ENCODE data around the gene LBR.
A peak's percentile ranks its signal among the peaks of the same experiment; 100 is the strongest.

Gene LBR

DNA sequence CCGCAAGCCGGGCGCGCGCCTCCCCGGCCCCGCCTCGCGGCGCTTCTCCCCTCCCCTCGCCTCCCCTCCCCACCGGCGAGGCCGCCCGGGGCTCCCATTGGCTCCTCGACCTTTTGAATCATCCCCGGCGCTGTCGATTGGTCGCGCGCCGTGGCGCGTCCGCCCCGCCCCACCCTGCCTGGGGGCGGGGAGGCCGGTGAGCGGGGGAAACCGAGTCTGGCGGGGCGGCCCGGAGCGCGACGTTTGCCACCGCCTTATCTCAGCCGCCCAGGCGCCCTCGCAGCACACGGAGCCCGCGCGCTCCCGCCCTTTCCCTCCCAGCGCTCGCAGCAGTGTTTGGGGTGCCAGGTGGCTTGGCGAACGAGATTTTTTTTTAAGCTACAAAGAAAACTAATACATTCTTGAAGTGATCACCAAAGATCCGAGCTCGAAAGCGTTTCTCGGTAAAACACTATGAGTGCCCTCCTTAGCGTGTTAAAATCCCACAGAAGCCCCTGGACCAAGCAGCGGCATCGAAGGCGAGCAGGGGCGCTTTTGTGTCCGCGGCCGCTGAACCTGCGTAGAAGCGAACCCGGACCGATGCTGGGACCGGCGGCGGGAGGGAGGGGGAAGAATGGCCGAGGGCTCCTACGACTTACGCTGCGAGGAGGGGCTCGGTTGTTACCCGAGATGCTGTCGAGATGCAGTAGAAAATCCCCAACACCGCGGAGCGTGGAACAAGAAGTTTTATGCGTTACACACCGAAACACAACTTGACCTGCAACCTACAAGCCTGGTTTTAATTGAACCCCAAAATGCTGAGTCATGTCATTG is 436 bp upstream of the LBR start (continued):
- TF ChIP-seq, protein P1, sequence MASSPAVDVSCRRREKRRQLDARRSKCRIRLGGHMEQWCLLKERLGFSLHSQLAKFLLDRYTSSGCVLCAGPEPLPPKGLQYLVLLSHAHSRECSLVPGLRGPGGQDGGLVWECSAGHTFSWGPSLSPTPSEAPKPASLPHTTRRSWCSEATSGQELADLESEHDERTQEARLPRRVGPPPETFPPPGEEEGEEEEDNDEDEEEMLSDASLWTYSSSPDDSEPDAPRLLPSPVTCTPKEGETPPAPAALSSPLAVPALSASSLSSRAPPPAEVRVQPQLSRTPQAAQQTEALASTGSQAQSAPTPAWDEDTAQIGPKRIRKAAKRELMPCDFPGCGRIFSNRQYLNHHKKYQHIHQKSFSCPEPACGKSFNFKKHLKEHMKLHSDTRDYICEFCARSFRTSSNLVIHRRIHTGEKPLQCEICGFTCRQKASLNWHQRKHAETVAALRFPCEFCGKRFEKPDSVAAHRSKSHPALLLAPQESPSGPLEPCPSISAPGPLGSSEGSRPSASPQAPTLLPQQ (tag by site-specific recombination; IDR thresholded peaks at IDR 0.05): peak; percentile 59; the same call in 1 of the 2 replicates
- TF ChIP-seq ZNF184 (tag by site-specific recombination; IDR thresholded peaks at IDR 0.05) (peak; percentile 33), KLF9 (tag by site-specific recombination; IDR thresholded peaks at IDR 0.05; ENCODE audit: low read depth) (no peak), ZBTB8A (tag by site-specific recombination; IDR thresholded peaks at IDR 0.05) (peak; percentile 97), ZNF501 (tag by site-specific recombination; IDR thresholded peaks at IDR 0.05) (peak; percentile 96), SALL2 (tag by site-specific recombination; IDR thresholded peaks at IDR 0.05; ENCODE audit: borderline replicate concordance) (no peak), ZNF561 (tag by site-specific recombination; IDR thresholded peaks at IDR 0.05; ENCODE audit: borderline replicate concordance) (0 out of 2 replicates have a peak, but pooled peaks have one; percentile 50), ZNF133 (tag by site-specific recombination; IDR thresholded peaks at IDR 0.05) (peak; percentile 31; the same call in 1 of the 2 replicates), ZNF624 (tag by site-specific recombination; IDR thresholded peaks at IDR 0.05) (no peak), GLI2 (tag by site-specific recombination; IDR thresholded peaks at IDR 0.05; ENCODE audit: borderline replicate concordance, low read depth) (no peak), ZNF660 (tag by site-specific recombination; IDR thresholded peaks at IDR 0.05) (no peak; the same call in none of the 2 replicates), SP7 (tag by site-specific recombination; IDR thresholded peaks at IDR 0.05) (peak; percentile 72; the same call in 1 of the 2 replicates), ZNF423 (tag by site-specific recombination; IDR thresholded peaks at IDR 0.05) (peak; percentile 51; the same call in 1 of the 2 replicates), ZNF132 (tag by site-specific recombination; IDR thresholded peaks at IDR 0.05; ENCODE audit: borderline replicate concordance) (no peak), GFI1B (tag by site-specific recombination; IDR thresholded peaks at IDR 0.05) (peak; percentile 51; the same call in 1 of the 2 replicates), ZNF792 (tag by site-specific recombination; IDR thresholded peaks at IDR 0.05) (no peak), ZSCAN23 (tag by site-specific recombination; IDR thresholded peaks at IDR 0.05) (peak; percentile 32; the same call in 1 of the 2 replicates), ZNF394 (tag by site-specific recombination; IDR thresholded peaks at IDR 0.05; ENCODE audit: borderline replicate concordance) (0 out of 2 replicates have a peak, but pooled peaks have one; percentile 30)
- TF ChIP-seq, protein P2, sequence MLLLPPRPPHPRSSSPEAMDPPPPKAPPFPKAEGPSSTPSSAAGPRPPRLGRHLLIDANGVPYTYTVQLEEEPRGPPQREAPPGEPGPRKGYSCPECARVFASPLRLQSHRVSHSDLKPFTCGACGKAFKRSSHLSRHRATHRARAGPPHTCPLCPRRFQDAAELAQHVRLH (tag by site-specific recombination; IDR thresholded peaks at IDR 0.05): 0 out of 2 replicates have a peak, but pooled peaks have one; percentile 2
- TF ChIP-seq, protein P3, sequence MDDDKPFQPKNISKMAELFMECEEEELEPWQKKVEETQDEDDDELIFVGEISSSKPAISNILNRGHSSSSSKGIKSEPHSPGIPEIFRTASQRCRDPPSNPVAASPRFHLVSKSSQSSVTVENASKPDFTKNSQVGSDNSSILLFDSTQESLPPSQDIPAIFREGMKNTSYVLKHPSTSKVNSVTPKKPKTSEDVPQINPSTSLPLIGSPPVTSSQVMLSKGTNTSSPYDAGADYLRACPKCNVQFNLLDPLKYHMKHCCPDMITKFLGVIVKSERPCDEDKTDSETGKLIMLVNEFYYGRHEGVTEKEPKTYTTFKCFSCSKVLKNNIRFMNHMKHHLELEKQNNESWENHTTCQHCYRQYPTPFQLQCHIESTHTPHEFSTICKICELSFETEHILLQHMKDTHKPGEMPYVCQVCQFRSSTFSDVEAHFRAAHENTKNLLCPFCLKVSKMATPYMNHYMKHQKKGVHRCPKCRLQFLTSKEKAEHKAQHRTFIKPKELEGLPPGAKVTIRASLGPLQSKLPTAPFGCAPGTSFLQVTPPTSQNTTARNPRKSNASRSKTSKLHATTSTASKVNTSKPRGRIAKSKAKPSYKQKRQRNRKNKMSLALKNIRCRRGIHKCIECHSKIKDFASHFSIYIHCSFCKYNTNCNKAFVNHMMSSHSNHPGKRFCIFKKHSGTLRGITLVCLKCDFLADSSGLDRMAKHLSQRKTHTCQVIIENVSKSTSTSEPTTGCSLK (tag by site-specific recombination; IDR thresholded peaks at IDR 0.05): no peak
- TF ChIP-seq, protein P4, sequence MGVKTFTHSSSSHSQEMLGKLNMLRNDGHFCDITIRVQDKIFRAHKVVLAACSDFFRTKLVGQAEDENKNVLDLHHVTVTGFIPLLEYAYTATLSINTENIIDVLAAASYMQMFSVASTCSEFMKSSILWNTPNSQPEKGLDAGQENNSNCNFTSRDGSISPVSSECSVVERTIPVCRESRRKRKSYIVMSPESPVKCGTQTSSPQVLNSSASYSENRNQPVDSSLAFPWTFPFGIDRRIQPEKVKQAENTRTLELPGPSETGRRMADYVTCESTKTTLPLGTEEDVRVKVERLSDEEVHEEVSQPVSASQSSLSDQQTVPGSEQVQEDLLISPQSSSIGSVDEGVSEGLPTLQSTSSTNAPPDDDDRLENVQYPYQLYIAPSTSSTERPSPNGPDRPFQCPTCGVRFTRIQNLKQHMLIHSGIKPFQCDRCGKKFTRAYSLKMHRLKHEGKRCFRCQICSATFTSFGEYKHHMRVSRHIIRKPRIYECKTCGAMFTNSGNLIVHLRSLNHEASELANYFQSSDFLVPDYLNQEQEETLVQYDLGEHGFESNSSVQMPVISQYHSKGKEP (tag by site-specific recombination; IDR thresholded peaks at IDR 0.05): 0 out of 2 replicates have a peak, but pooled peaks have one; percentile 0
- TF ChIP-seq, protein P5, sequence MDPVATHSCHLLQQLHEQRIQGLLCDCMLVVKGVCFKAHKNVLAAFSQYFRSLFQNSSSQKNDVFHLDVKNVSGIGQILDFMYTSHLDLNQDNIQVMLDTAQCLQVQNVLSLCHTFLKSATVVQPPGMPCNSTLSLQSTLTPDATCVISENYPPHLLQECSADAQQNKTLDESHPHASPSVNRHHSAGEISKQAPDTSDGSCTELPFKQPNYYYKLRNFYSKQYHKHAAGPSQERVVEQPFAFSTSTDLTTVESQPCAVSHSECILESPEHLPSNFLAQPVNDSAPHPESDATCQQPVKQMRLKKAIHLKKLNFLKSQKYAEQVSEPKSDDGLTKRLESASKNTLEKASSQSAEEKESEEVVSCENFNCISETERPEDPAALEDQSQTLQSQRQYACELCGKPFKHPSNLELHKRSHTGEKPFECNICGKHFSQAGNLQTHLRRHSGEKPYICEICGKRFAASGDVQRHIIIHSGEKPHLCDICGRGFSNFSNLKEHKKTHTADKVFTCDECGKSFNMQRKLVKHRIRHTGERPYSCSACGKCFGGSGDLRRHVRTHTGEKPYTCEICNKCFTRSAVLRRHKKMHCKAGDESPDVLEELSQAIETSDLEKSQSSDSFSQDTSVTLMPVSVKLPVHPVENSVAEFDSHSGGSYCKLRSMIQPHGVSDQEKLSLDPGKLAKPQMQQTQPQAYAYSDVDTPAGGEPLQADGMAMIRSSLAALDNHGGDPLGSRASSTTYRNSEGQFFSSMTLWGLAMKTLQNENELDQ (tag by site-specific recombination; IDR thresholded peaks at IDR 0.05; ENCODE audit: low read depth): no peak
- TF ChIP-seq, protein P6, sequence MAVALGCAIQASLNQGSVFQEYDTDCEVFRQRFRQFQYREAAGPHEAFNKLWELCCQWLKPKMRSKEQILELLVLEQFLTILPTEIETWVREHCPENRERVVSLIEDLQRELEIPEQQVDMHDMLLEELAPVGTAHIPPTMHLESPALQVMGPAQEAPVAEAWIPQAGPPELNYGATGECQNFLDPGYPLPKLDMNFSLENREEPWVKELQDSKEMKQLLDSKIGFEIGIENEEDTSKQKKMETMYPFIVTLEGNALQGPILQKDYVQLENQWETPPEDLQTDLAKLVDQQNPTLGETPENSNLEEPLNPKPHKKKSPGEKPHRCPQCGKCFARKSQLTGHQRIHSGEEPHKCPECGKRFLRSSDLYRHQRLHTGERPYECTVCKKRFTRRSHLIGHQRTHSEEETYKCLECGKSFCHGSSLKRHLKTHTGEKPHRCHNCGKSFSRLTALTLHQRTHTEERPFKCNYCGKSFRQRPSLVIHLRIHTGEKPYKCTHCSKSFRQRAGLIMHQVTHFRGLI (tag by site-specific recombination; IDR thresholded peaks at IDR 0.05): 0 out of 2 replicates have a peak, but pooled peaks have one; percentile 29
- TF ChIP-seq, protein P7, sequence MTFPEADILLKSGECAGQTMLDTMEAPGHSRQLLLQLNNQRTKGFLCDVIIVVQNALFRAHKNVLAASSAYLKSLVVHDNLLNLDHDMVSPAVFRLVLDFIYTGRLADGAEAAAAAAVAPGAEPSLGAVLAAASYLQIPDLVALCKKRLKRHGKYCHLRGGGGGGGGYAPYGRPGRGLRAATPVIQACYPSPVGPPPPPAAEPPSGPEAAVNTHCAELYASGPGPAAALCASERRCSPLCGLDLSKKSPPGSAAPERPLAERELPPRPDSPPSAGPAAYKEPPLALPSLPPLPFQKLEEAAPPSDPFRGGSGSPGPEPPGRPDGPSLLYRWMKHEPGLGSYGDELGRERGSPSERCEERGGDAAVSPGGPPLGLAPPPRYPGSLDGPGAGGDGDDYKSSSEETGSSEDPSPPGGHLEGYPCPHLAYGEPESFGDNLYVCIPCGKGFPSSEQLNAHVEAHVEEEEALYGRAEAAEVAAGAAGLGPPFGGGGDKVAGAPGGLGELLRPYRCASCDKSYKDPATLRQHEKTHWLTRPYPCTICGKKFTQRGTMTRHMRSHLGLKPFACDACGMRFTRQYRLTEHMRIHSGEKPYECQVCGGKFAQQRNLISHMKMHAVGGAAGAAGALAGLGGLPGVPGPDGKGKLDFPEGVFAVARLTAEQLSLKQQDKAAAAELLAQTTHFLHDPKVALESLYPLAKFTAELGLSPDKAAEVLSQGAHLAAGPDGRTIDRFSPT (tag by site-specific recombination; IDR thresholded peaks at IDR 0.05): peak; percentile 52; the same call in 1 of the 2 replicates

Data from HEK293 (cell line).